ENCODE results near the gene SEC24C.

DNA sequence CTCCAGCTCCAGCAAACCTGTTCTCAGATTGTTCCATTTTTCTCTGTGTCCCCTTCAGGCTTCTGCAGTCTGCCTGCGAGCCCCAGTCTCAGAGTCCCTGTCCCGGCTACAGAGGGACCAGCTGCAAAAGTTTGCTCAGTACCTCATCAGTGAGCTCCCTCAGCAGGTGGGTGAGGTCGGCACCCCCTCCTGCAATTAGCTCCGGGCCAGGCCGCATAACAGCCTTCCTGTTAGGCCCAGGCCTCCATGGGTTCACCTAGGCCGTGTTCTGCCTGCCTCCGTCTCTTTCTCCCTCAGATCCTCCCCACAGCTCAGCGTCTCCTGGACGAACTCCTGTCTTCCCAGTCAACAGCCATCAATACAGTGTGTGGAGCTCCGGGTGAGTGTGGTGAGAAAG lies 45.5 kb downstream of the SEC24C start:
- TF ChIP-seq CTCF (conservative IDR thresholded peaks at IDR 0.05) (no peak), ZFX (IDR thresholded peaks at IDR 0.05) (no peak)

Measured in C4-2B (cell line).